RWPE2 (cell line): ENCODE data around the gene CLTA.

ENCODE experiments used
- ATAC-seq: fragments of 200-7000 bp; cut with Tn5 transposase; 3 replicates; pipeline ENCODE4 v1.9.1; 2021; ENCODE audit warnings: low read depth
- DNase-seq: peaks from one replicate; pipeline ENCODE4 v3.0.0-alpha.2; 2020; ENCODE audit warnings: low spot score
- H3K27ac ChIP-seq: fragments of 450-650 bp; 2 replicates; pipeline ENCODE4 v1.5.1; 2017; ENCODE audit warnings: mild to moderate bottlenecking; ENCODE audit not compliant: poor library complexity, severe bottlenecking
- H3K27me3 ChIP-seq: fragments of 250-450 bp; sonication (Bioruptor Pico); 2 replicates; pipeline ENCODE4 v1.5.1; 2021; ENCODE audit warnings: mild to moderate bottlenecking, moderate library complexity; ENCODE audit not compliant: insufficient read depth, poor library complexity, severe bottlenecking
- H3K36me3 ChIP-seq: fragments of 250-450 bp; sonication (Bioruptor Pico); 2 replicates; pipeline ENCODE4 v1.5.1; 2020; ENCODE audit warnings: low read depth, mild to moderate bottlenecking, moderate library complexity
- H3K4me1 ChIP-seq: fragments of 250-450 bp; sonication (Bioruptor Pico); 2 replicates; pipeline ENCODE4 v1.5.1; 2021; ENCODE audit warnings: mild to moderate bottlenecking, moderate library complexity; ENCODE audit not compliant: insufficient read depth, poor library complexity, severe bottlenecking
- H3K4me3 ChIP-seq: fragments of 250-450 bp; sonication (Bioruptor Pico); 2 replicates; pipeline ENCODE4 v1.5.1; 2021; ENCODE audit warnings: mild to moderate bottlenecking, moderate library complexity; ENCODE audit not compliant: severe bottlenecking
- H3K9me3 ChIP-seq: fragments of 250-450 bp; sonication (Bioruptor Pico); 2 replicates; pipeline ENCODE4 v1.5.1; 2021; ENCODE audit warnings: mild to moderate bottlenecking, moderate library complexity; ENCODE audit not compliant: severe bottlenecking
- CTCF ChIP-seq: fragments of 450-650 bp; IDR thresholded peaks from one replicate; pipeline ENCODE4 v1.5.1; 2017; ENCODE audit warnings: mild to moderate bottlenecking, moderate library complexity; ENCODE audit not compliant: poor library complexity, severe bottlenecking

Gene CLTA

DNA sequence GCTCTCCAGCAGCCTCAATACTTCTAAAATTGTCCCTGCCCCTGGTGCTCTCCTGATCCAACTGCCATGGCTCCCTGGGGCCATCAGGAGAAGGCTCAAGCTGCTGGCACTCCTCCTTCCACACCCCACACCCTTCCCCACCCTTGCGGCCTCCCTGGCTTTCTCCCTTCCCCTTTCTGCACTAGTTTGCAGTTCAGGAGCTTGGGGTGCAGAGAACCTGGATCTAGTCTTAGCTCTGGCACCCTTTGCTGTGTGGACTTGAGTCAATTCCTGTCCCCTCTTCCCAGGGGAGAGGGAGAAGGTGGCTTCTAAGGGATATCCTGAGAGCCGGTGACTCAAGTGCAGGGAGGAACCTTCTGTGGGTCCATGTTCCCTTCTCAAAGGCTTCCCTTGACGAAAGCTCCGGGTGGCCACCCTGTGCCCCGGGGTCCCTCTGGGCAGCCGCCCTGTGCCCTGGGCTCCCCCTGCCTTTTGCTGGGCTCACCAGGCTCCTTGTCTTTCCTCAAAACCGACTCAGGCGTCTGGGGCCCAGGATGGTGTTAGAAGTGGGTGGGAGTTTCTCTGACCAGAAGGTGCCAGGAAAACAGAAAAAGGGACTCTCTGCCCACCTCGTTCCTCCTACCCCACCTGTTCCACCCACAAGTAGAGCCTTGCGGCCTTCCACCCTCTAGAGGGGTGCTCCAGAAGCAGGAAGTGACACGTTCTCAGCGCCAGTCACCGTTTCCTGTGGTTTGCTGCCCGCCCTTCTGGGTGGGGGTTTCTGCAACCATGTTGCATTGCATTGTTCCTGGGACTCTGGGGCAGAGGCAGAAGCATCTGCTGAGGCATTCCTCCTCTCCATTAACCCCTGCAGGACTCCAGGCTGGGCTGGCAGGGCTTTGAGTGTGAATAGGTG is 39.2 kb upstream of the CLTA start:
- Histone ChIP-seq H3K27me3 (no peaks in the 10 kb centered on the region), H3K4me3 (no peak overlapping the region), H3K4me1 (peaks cover 29% of the 10 kb centered on the region), H3K9me3 (no peaks in the 10 kb centered on the region), H3K36me3 (no peaks in the 10 kb centered on the region), H3K27ac (peak overlapping the region; percentile 9)
- no peak for TF ChIP-seq CTCF
- DNase-seq (no peak), ATAC-seq (peak; percentile 38; the same call in 2 of the 3 replicates)

- H3K27me3 ChIP-seq = no peaks in the 10 kb centered on the region
- no peak overlapping the region for H3K27ac ChIP-seq
Observed at GRCh38 chr9:36152741-36153438, 37.8 kb upstream of the CLTA start.

GRCh38 chr9:36153746-36154145 is 37.0 kb upstream of the CLTA start:
- no peak for ATAC-seq
- Histone ChIP-seq H3K9me3 (peaks cover 2% of the 10 kb centered on the region), H3K36me3 (no peaks in the 10 kb centered on the region), H3K4me3 (no peak overlapping the region), H3K27me3 (no peaks in the 10 kb centered on the region), H3K4me1 (peaks cover 23% of the 10 kb centered on the region), H3K27ac (peak overlapping the region; percentile 44)
- no peak for DNase-seq
- no peak for TF ChIP-seq CTCF

More at GRCh38 chr9:36152741-36153438, 37.8 kb upstream of the CLTA start:
- no peaks in the 10 kb centered on the region for H3K36me3 ChIP-seq
- peaks cover 2% of the 10 kb centered on the region for H3K9me3 ChIP-seq
- TF ChIP-seq CTCF = no peak
- no peak overlapping the region for H3K4me3 ChIP-seq
- peaks cover 29% of the 10 kb centered on the region for H3K4me1 ChIP-seq
- ATAC-seq (no peak), DNase-seq (no peak)

- no peak for DNase-seq
Observed at GRCh38 chr9:36154331-36154952, 36.3 kb upstream of the CLTA start.

More at GRCh38 chr9:36154331-36154952, 36.3 kb upstream of the CLTA start:
- no peaks in the 10 kb centered on the region for H3K36me3 ChIP-seq
- H3K9me3 ChIP-seq = peaks cover 2% of the 10 kb centered on the region
- no peaks in the 10 kb centered on the region for H3K27me3 ChIP-seq
- peak overlapping the region; percentile 44 for H3K27ac ChIP-seq
- no peak overlapping the region for H3K4me3 ChIP-seq
- peak; percentile 39; the same call in 2 of the 3 replicates for ATAC-seq
- peaks cover 16% of the 10 kb centered on the region for H3K4me1 ChIP-seq
- no peak for TF ChIP-seq CTCF
